ENCODE data around the gene MRPS25.

The MRPS25 gene

GRCh38 chr3:15092686-15093085 lies 27.6 kb upstream of the MRPS25 start:
- Histone ChIP-seq H3K9me2 (ENCODE audit: low read depth, low read length) (no peaks in the 10 kb centered on the region), H3K36me3 (ENCODE audit: insufficient read depth, low read length) (peaks cover 46% of the 10 kb centered on the region)

DNA sequence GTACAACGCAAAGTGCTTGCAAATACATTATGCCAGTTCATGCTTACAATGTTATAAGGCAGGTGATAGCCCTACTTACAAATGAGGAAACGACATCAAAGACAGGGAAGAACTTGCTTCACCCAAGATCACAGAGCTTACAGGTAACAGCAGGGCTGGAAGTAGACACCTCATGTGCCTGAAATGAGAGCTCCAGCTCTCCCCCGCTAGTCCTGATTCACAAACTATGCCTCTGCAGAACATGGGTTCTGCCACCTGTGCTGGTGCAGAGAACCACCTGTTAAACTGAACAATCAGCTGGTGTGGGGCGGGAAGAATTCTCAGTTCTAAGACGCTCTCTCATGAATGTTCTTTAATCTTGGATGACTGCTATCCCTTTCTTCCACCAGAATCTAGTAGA lies 26.5 kb upstream of the MRPS25 start:
- H3K9me3 ChIP-seq (ENCODE audit: low read length), result no peaks in the 10 kb centered on the region
- no peaks in the 10 kb centered on the region for H3K27me3 ChIP-seq (ENCODE audit: insufficient read depth, low read length)
- H3K4me1 ChIP-seq (ENCODE audit: insufficient read depth, low read length, severe bottlenecking), result no peaks in the 10 kb centered on the region
- H3K79me2 ChIP-seq (ENCODE audit: insufficient read depth, low read length), result no peaks in the 10 kb centered on the region
- no peaks in the 10 kb centered on the region for H4K20me1 ChIP-seq (ENCODE audit: insufficient read depth, low read length)
- H3K4me2 ChIP-seq (ENCODE audit: low read length), result no peak overlapping the region
- no peak overlapping the region for H3K27ac ChIP-seq (ENCODE audit: low read depth, low read length, poor library complexity, severe bottlenecking)
- no peak overlapping the region for H3K4me3 ChIP-seq (ENCODE audit: low read depth, low read length, poor library complexity, severe bottlenecking)
- peaks cover 58% of the 10 kb centered on the region for H3K36me3 ChIP-seq (ENCODE audit: insufficient read depth, low read length)
- TF ChIP-seq EZH2 (IDR thresholded peaks at IDR 0.05; ENCODE audit: borderline replicate concordance, low read length), result no peak
- TF ChIP-seq, protein P1, sequence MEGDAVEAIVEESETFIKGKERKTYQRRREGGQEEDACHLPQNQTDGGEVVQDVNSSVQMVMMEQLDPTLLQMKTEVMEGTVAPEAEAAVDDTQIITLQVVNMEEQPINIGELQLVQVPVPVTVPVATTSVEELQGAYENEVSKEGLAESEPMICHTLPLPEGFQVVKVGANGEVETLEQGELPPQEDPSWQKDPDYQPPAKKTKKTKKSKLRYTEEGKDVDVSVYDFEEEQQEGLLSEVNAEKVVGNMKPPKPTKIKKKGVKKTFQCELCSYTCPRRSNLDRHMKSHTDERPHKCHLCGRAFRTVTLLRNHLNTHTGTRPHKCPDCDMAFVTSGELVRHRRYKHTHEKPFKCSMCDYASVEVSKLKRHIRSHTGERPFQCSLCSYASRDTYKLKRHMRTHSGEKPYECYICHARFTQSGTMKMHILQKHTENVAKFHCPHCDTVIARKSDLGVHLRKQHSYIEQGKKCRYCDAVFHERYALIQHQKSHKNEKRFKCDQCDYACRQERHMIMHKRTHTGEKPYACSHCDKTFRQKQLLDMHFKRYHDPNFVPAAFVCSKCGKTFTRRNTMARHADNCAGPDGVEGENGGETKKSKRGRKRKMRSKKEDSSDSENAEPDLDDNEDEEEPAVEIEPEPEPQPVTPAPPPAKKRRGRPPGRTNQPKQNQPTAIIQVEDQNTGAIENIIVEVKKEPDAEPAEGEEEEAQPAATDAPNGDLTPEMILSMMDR (IDR thresholded peaks at IDR 0.05; ENCODE audit: low read length), result no peak
- no peak overlapping the region for H2AFZ ChIP-seq (ENCODE audit: low read length)
- no peaks in the 10 kb centered on the region for H3K9me2 ChIP-seq (ENCODE audit: low read depth, low read length)
- no peaks in the 10 kb centered on the region for H3F3A ChIP-seq (ENCODE audit: insufficient read depth, low read length)
- no peak overlapping the region for H3K9ac ChIP-seq (ENCODE audit: low read length)

More at GRCh38 chr3:15092686-15093085, 27.6 kb upstream of the MRPS25 start:
- Histone ChIP-seq H4K20me1 (ENCODE audit: insufficient read depth, low read length) (no peaks in the 10 kb centered on the region), H2AFZ (ENCODE audit: low read length) (no peak overlapping the region), H3K27ac (ENCODE audit: low read depth, low read length, poor library complexity, severe bottlenecking) (no peak overlapping the region), H3K4me1 (ENCODE audit: insufficient read depth, low read length, severe bottlenecking) (peaks cover 3% of the 10 kb centered on the region), H3K4me2 (ENCODE audit: low read length) (no peak overlapping the region), H3K4me3 (ENCODE audit: low read depth, low read length, poor library complexity, severe bottlenecking) (no peak overlapping the region), H3K27me3 (ENCODE audit: insufficient read depth, low read length) (no peaks in the 10 kb centered on the region), H3F3A (ENCODE audit: insufficient read depth, low read length) (no peaks in the 10 kb centered on the region), H3K79me2 (ENCODE audit: insufficient read depth, low read length) (peaks cover 3% of the 10 kb centered on the region; the same call in 1 of the 2 replicates), H3K9me3 (ENCODE audit: low read length) (no peaks in the 10 kb centered on the region), H3K9ac (ENCODE audit: low read length) (no peak overlapping the region)
- TF ChIP-seq, protein P1 (IDR thresholded peaks at IDR 0.05; ENCODE audit: low read length), result no peak
- TF ChIP-seq EZH2 (IDR thresholded peaks at IDR 0.05; ENCODE audit: borderline replicate concordance, low read length), result no peak

DNA sequence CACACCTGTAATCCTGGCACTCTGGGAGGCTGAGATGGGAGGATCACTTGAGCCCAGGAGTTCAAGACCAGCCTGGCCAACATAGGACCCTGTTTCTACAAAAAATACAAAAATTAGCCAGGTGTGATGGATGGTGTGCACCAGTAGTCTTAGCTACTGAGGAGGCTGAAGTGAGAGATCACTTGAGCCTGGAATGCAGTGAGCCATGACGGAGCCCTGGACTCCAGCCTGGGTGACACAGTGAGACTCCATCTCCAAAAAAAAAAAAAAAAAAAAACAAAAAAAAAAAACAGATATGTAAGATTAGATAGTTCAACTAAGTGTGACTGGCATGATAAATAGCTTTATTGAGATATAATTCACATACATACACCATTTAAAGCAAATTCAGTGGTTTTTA lies 24.1 kb upstream of the MRPS25 start:
- H3K27ac ChIP-seq (ENCODE audit: low read depth, low read length, poor library complexity, severe bottlenecking), result no peak overlapping the region
- H3K4me2 ChIP-seq (ENCODE audit: low read length), result no peak overlapping the region
- no peak overlapping the region for H3K9ac ChIP-seq (ENCODE audit: low read length)
- no peaks in the 10 kb centered on the region for H3K79me2 ChIP-seq (ENCODE audit: insufficient read depth, low read length)
- H3K9me3 ChIP-seq (ENCODE audit: low read length), result no peaks in the 10 kb centered on the region
- H4K20me1 ChIP-seq (ENCODE audit: insufficient read depth, low read length), result no peaks in the 10 kb centered on the region
- no peak overlapping the region for H2AFZ ChIP-seq (ENCODE audit: low read length)
- no peaks in the 10 kb centered on the region for H3K9me2 ChIP-seq (ENCODE audit: low read depth, low read length)
- no peak for TF ChIP-seq EZH2 (IDR thresholded peaks at IDR 0.05; ENCODE audit: borderline replicate concordance, low read length)
- TF ChIP-seq, protein P1 (IDR thresholded peaks at IDR 0.05; ENCODE audit: low read length), result no peak
- no peaks in the 10 kb centered on the region for H3K4me1 ChIP-seq (ENCODE audit: insufficient read depth, low read length, severe bottlenecking)
- no peak overlapping the region for H3K4me3 ChIP-seq (ENCODE audit: low read depth, low read length, poor library complexity, severe bottlenecking)
- peaks cover 52% of the 10 kb centered on the region for H3K36me3 ChIP-seq (ENCODE audit: insufficient read depth, low read length)
- no peaks in the 10 kb centered on the region for H3K27me3 ChIP-seq (ENCODE audit: insufficient read depth, low read length)
- no peaks in the 10 kb centered on the region for H3F3A ChIP-seq (ENCODE audit: insufficient read depth, low read length)
